ENCODE data around the gene PLPPR3.

- TF ChIP-seq GATA2 (IDR thresholded peaks at IDR 0.05; ENCODE audit: low read depth, low read length) = no peak
- TF ChIP-seq GATA3 (IDR thresholded peaks at IDR 0.05; ENCODE audit: low read depth, low read length) = no peak
These were observed 39.4 kb downstream of the PLPPR3 start for GRCh38 chr19:782185-782877.

Measured in SH-SY5Y (cell line).